Uterus (tissue), 2 donors: ENCODE results near the gene PLA2G1B.

Source experiments
- CTCF ChIP-seq, 4 experiments: fragments of 200-600 bp in 2 of 4; fragments of 450-650 bp in 2 of 4; sonication (generic) in 2 of 4; IDR thresholded peaks; one replicate each; pipeline ENCODE4 v1.5.1; 2016 to 2019; ENCODE audit warnings: antibody characterized with exemption in 4 of 4, mild to moderate bottlenecking in 2 of 4, moderate library complexity in 1 of 4
- POLR2A ChIP-seq, 2 donors: fragments of 450-650 bp; IDR thresholded peaks; one replicate each; pipeline ENCODE4 v1.6.1; 2016; ENCODE audit warnings: antibody characterized with exemption in 2 of 2, mild to moderate bottlenecking in 1 of 2, moderate library complexity in 1 of 2

GRCh38 chr12:120290609-120291305, 36.8 kb downstream of the PLA2G1B start:
- TF ChIP-seq CTCF (IDR thresholded peaks at IDR 0.05) (no peak), POLR2A (IDR thresholded peaks at IDR 0.05) (no peak)
